ENCODE measurements around the gene PDE6B. TPM values are rescaled to one million over a fixed set of nuclear protein-coding genes. Genes with fewer than 3 reads are reported as not detected.

PDE6B gene
- total RNA-seq, 1 experiment from 2014 or later: not detected

DNA sequence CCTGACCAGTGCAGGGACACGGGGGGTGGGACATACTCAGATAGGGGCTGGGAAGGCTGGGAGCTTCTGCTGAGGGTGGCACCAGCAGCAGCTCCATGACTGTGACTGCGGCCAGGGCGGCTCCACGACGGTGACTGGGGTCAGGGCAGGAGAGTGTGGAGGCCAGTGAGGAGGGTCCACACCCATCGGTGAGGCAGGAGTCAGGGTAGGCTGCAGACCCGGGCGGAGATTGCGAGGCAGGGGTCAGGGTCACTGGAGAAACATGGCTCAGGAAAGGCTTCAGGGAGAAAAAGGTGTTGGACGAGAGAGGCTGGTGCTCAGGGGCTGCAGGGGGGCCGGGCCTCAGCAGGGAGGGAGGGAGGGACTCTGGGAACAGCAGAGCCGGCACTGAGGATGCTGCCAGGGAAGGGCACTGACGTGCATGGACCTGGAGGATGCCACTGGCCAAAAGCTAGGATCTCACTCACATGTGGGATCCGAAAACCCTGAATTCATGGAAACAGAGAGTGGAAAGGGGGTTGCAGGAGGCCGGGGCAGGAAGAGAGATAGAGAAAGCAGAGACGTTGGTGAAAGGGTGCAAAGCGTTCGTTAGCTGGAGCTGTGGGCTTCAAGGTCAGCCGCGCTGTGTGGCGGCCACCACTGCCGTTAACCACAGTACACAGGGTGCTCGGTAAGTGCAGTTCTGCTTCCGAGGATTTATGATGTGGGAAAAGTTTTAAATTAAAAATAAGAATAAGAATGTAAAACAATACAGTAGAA lies 26.7 kb downstream of the PDE6B start:
- ChIA-PET POLR2A (no interaction called here), CTCF (interaction anchor here (0.5 to 1.2 kb wide), 2 partner anchors 50 to 53 kb away, joined by 3 to 5 read pairs; no protein-coding TSS in a partner anchor)
- BruUV-seq (replicated peaks): no TSS peak
- TF ChIP-seq, protein P1, sequence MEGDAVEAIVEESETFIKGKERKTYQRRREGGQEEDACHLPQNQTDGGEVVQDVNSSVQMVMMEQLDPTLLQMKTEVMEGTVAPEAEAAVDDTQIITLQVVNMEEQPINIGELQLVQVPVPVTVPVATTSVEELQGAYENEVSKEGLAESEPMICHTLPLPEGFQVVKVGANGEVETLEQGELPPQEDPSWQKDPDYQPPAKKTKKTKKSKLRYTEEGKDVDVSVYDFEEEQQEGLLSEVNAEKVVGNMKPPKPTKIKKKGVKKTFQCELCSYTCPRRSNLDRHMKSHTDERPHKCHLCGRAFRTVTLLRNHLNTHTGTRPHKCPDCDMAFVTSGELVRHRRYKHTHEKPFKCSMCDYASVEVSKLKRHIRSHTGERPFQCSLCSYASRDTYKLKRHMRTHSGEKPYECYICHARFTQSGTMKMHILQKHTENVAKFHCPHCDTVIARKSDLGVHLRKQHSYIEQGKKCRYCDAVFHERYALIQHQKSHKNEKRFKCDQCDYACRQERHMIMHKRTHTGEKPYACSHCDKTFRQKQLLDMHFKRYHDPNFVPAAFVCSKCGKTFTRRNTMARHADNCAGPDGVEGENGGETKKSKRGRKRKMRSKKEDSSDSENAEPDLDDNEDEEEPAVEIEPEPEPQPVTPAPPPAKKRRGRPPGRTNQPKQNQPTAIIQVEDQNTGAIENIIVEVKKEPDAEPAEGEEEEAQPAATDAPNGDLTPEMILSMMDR (IDR thresholded peaks at IDR 0.05; ENCODE audit: unreplicated experiment): no peak
- DNase-seq (ENCODE audit: unreplicated experiment): no peak
- Mint-ChIP-seq H3K27me3 (ENCODE audit: insufficient read depth, unreplicated experiment) (peaks cover 1% of the 10 kb centered on the region), H3K27ac (ENCODE audit: low read depth, unreplicated experiment) (no peak overlapping the region), H3K36me3 (ENCODE audit: insufficient read depth, unreplicated experiment) (peaks cover 5% of the 10 kb centered on the region), H3K9me3 (ENCODE audit: unreplicated experiment) (no peaks in the 10 kb centered on the region), H3K4me1 (ENCODE audit: insufficient read depth, unreplicated experiment) (no peaks in the 10 kb centered on the region), H3K4me3 (ENCODE audit: unreplicated experiment) (no peak overlapping the region)
- intact Hi-C loops (cut with micrococcal nuclease): no loop called here

DNA sequence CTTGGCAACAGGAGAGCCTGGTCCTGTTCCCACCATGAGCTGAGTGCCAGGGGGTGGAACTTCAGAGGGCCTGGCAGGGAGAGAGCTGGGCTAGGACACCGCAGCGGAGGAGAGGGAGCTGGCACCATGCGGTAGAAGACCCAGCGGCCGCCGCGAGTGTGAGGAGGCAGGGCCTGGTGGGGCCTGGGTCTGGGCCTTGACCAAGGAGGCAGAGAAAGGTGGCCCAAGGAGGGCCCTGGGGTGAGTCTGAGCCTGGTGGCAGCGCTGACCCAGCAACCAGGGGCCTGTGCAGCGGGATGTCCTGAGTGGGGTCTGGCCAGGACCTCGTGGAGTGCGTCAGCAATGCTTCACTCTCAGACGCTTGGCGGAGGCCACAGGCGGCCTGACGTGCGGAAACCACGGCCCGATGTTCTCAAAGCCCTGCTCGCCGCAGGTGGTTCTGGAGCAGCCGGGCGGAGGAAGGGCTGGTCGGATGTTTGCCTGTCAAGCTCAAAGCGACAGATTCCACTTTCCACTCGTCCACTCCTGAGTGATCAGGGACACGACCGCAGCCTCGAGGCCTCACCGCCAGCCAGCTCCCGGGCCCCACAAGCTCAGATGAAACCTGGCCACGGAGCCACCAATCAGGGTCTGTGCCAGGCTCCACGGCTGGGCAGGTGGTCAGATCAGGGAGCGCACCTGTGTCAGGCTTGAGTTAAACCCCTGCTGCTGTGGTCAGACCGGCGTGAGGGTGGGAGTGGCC lies 27.9 kb downstream of the PDE6B start:
- Mint-ChIP-seq H3K4me1 (ENCODE audit: insufficient read depth, unreplicated experiment) (no peaks in the 10 kb centered on the region), H3K4me3 (ENCODE audit: unreplicated experiment) (no peak overlapping the region), H3K9me3 (ENCODE audit: unreplicated experiment) (no peaks in the 10 kb centered on the region), H3K27ac (ENCODE audit: low read depth, unreplicated experiment) (no peak overlapping the region), H3K36me3 (ENCODE audit: insufficient read depth, unreplicated experiment) (peaks cover 5% of the 10 kb centered on the region), H3K27me3 (ENCODE audit: insufficient read depth, unreplicated experiment) (no peaks in the 10 kb centered on the region)
- TF ChIP-seq, protein P1 (IDR thresholded peaks at IDR 0.05; ENCODE audit: unreplicated experiment): no peak
- DNase-seq (ENCODE audit: unreplicated experiment): no peak
- intact Hi-C loops (cut with micrococcal nuclease): no loop called here
- CTCF ChIA-PET: interaction anchor here (0.6 to 1.2 kb wide), 2 partner anchors 30 to 51 kb away, joined by 3 to 5 read pairs; no protein-coding TSS in a partner anchor
- POLR2A ChIA-PET: no interaction called here
- no TSS peak for BruUV-seq (replicated peaks)

DNA sequence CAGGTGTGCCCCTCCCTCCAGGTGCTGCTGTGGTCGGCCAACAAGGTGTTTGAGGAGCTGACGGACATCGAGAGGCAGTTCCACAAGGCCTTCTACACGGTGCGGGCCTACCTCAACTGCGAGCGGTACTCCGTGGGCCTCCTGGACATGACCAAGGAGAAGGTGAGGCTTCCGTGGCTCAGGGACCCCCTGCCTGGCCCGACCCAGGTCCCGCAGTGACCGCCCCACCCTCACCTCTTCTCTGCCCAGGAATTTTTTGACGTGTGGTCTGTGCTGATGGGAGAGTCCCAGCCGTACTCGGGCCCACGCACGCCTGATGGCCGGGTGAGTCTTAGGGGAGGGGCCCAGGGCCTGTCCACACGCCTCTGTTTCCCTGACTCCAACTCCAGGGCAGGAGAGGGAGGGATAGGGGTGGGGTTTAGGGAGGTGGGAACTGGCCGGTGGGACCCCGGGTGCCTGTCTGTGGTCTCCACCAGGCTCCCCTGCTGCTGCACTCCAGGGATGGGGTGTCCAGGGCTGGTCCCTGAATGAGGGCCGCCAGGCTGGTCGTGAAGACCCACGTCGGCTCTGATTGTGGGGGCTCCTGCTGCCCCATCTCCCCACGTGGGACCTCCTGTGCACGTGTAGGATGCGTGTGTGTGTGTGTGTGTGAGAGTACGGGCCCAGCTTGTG lies 28.6 kb downstream of the PDE6B start:
- ChIA-PET CTCF (no interaction called here), POLR2A (no interaction called here)
- DNase-seq (ENCODE audit: unreplicated experiment): no peak
- intact Hi-C loops (cut with micrococcal nuclease): no loop called here
- TF ChIP-seq, protein P1 (IDR thresholded peaks at IDR 0.05; ENCODE audit: unreplicated experiment): no peak
- no peak overlapping the region for H3K4me3 Mint-ChIP-seq (ENCODE audit: unreplicated experiment)
- H3K36me3 Mint-ChIP-seq (ENCODE audit: insufficient read depth, unreplicated experiment): peaks cover 5% of the 10 kb centered on the region
- no TSS peak for BruUV-seq (replicated peaks)
- H3K9me3 Mint-ChIP-seq (ENCODE audit: unreplicated experiment): no peaks in the 10 kb centered on the region
- H3K27me3 Mint-ChIP-seq (ENCODE audit: insufficient read depth, unreplicated experiment): no peaks in the 10 kb centered on the region
- no peaks in the 10 kb centered on the region for H3K4me1 Mint-ChIP-seq (ENCODE audit: insufficient read depth, unreplicated experiment)
- no peak overlapping the region for H3K27ac Mint-ChIP-seq (ENCODE audit: low read depth, unreplicated experiment)

DNA sequence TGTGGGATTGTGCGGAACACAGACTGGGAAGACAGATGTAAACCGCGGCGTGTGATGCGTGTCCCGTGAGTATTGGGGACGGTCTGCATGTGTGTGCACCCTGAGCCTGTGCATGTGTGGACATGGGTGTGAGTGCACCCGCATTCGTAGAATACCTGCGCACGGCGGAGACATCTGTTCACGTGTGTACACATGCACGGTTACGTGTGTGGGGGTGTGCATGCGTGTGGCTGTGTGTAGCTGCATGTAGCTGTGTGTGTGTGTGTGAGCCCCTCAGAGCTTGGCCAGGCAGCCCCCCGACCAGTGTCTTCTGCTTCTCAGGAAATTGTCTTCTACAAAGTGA lies 29.1 kb downstream of the PDE6B start:
- no peak overlapping the region for H3K4me3 Mint-ChIP-seq (ENCODE audit: unreplicated experiment)
- ChIA-PET CTCF (no interaction called here), POLR2A (no interaction called here)
- H3K9me3 Mint-ChIP-seq (ENCODE audit: unreplicated experiment): no peaks in the 10 kb centered on the region
- TF ChIP-seq, protein P1 (IDR thresholded peaks at IDR 0.05; ENCODE audit: unreplicated experiment): no peak
- H3K36me3 Mint-ChIP-seq (ENCODE audit: insufficient read depth, unreplicated experiment): peaks cover 5% of the 10 kb centered on the region
- H3K4me1 Mint-ChIP-seq (ENCODE audit: insufficient read depth, unreplicated experiment): no peaks in the 10 kb centered on the region
- H3K27ac Mint-ChIP-seq (ENCODE audit: low read depth, unreplicated experiment): no peak overlapping the region
- BruUV-seq (replicated peaks): no TSS peak
- intact Hi-C loops (cut with micrococcal nuclease): no loop called here
- no peaks in the 10 kb centered on the region for H3K27me3 Mint-ChIP-seq (ENCODE audit: insufficient read depth, unreplicated experiment)
- DNase-seq (ENCODE audit: unreplicated experiment): no peak

All from MCF 10A (cell line).